ENCODE results near the gene LIN37.
A peak's percentile ranks its signal among the peaks of the same experiment; 100 is the strongest.

- TF ChIP-seq CTCF (IDR thresholded peaks at IDR 0.05) (peak in 1 of 6 experiments; percentile 16), POLR2A (IDR thresholded peaks at IDR 0.05) (no peak)
Measured at GRCh38 chr19:35741203-35741515, 7.2 kb upstream of the LIN37 start.

Measured in adrenal gland (tissue), 5 donors.